HCT116 (cell line): ENCODE results near the gene HNRNPA2B1. TPM values are rescaled to one million over a fixed set of nuclear protein-coding genes. Genes with fewer than 3 reads are reported as not detected.
A peak's percentile ranks its signal among the peaks of the same experiment; 100 is the strongest.
"Not testable (repeated sequence)": the region's sequence is repeated elsewhere in the genome, so short reads cannot be mapped to it uniquely, and the experiment has no call there.

Experiments
- ATAC-seq: fragments of 200-7000 bp; cut with Tn5 transposase; 2 replicates; pipeline ENCODE4 v1.9.1; 2020; ENCODE audit warnings: mild to moderate bottlenecking, moderate library complexity
- BruUV-seq: library from RNA; stranded (reverse); fragments of 400-500 nt; replicated peaks from 2 replicates; lab custom pipeline; 2021; lab: Mats Ljungman, UMichigan
- CTCF ChIA-PET: fragments of 300-600 bp; sonication (Branson Sonifier 250); formaldehyde crosslinking; loops from one replicate; lab custom pipeline; 2021; ENCODE audit warnings: antibody characterized with exemption; lab: Charles Lee
- POLR2A ChIA-PET: fragments of 300-600, 350-600 bp; sonication (Branson Sonifier 250); formaldehyde crosslinking; loops from one replicate; lab custom pipeline; 2021; ENCODE audit warnings: antibody characterized with exemption; lab: Charles Lee
- RAD21 ChIA-PET, 2 experiments: fragments of 300-600 bp; sonication (Branson Sonifier 250); formaldehyde crosslinking; loops; one replicate each; lab custom pipeline; 2023; ENCODE audit warnings: low total read pairs in 2 of 2; ENCODE audit not compliant: uncharacterized antibody in 2 of 2, unreplicated experiment in 2 of 2, low non-redundant PET in 1 of 2; lab: Charles Lee
- DNase-seq: peaks from one replicate; pipeline ENCODE4 v3.0.0-alpha.2; 2010; ENCODE audit warnings: low read depth, low spot score
- H2AFZ ChIP-seq: fragments of 200-600 bp; shearing (Covaris generic), sonication (generic); 2 replicates; pipeline ENCODE4 v1.6.1; 2017; ENCODE audit warnings: low read depth, mixed run types, mixed read lengths, antibody characterized with exemption, low read length; ENCODE audit not compliant: poor library complexity, severe bottlenecking
- H3K27ac ChIP-seq: 2 replicates; pipeline ENCODE4 v1.5.1; 2012; ENCODE audit warnings: low read depth, low read length
- H3K27me3 ChIP-seq: fragments of 200-600 bp; sonication (generic); 2 replicates; pipeline ENCODE4 v1.6.1; 2016; ENCODE audit warnings: mixed run types, low read length, mixed read lengths; ENCODE audit not compliant: insufficient read depth
- H3K36me3 ChIP-seq, 2 experiments: fragments of 200-500 bp in 1 of 2; fragments of 200-600 bp in 1 of 2; sonication (Bioruptor generic) in 1 of 2; sonication (generic) in 1 of 2; 2 replicates each; pipeline versions ENCODE4 v1.5.1 to v1.6.1; 2014 to 2016; ENCODE audit warnings: low read length in 2 of 2, inconsistent platforms in 1 of 2, mixed read lengths in 1 of 2, mixed run types in 1 of 2; ENCODE audit not compliant: insufficient read depth in 2 of 2, control insufficient read depth in 1 of 2
- H3K4me1 ChIP-seq, 2 experiments: fragments of 200-600 bp in 1 of 2; sonication (generic) in 1 of 2; 2 replicates each; pipeline versions ENCODE4 v1.5.1 to v1.6.1; 2012 to 2017; ENCODE audit warnings: low read length in 2 of 2, inconsistent platforms in 1 of 2, mild to moderate bottlenecking in 1 of 2, mixed read lengths in 1 of 2, mixed run types in 1 of 2, moderate library complexity in 1 of 2; ENCODE audit not compliant: insufficient read depth in 2 of 2, control insufficient read depth in 1 of 2
- H3K4me2 ChIP-seq: fragments of 200-600 bp; sonication (generic); 2 replicates; pipeline ENCODE4 v1.6.1; 2017; ENCODE audit warnings: mixed run types, low read length, mixed read lengths
- H3K4me3 ChIP-seq, 2 experiments: fragments of 200-600 bp in 1 of 2; sonication (generic) in 1 of 2; replicated peaks in 1 of 2; 2 replicates each; pipeline ENCODE4 v1.5.1; 2011 to 2016; ENCODE audit warnings: low read length in 2 of 2, control low read depth in 1 of 2, low read depth in 1 of 2, mild to moderate bottlenecking in 1 of 2, mixed read lengths in 1 of 2, mixed run types in 1 of 2
- H3K79me2 ChIP-seq: fragments of 200-600 bp; sonication (generic); 2 replicates; pipeline ENCODE4 v1.6.1; 2017; ENCODE audit warnings: mild to moderate bottlenecking, mixed run types, low read length, moderate library complexity, mixed read lengths; ENCODE audit not compliant: insufficient read depth
- H3K9ac ChIP-seq: fragments of 200-600 bp; sonication (generic); 2 replicates; pipeline ENCODE4 v1.6.1; 2016; ENCODE audit warnings: low read length, mixed read lengths
- H3K9me2 ChIP-seq: fragments of 200-600 bp; sonication (generic), shearing (Covaris generic); 2 replicates; pipeline ENCODE4 v1.6.1; 2017; ENCODE audit warnings: mixed run types, mild to moderate bottlenecking, moderate library complexity; ENCODE audit not compliant: insufficient read depth
- H3K9me3 ChIP-seq, 2 experiments: fragments of 200-500 bp in 1 of 2; fragments of 200-600 bp in 1 of 2; sonication (Bioruptor generic) in 1 of 2; sonication (generic) in 1 of 2; 2 replicates each; pipeline ENCODE4 v1.6.1; 2014 to 2017; ENCODE audit warnings: low read length in 2 of 2, mixed read lengths in 2 of 2, inconsistent platforms in 1 of 2, low read depth in 1 of 2, mild to moderate bottlenecking in 1 of 2, mixed run types in 1 of 2, moderate library complexity in 1 of 2; ENCODE audit not compliant: control insufficient read depth in 1 of 2, insufficient read depth in 1 of 2
- H4K20me1 ChIP-seq: fragments of 200-600 bp; sonication (generic), shearing (Covaris generic); 2 replicates; pipeline ENCODE4 v1.6.1; 2017; ENCODE audit warnings: mixed run types, mild to moderate bottlenecking, moderate library complexity; ENCODE audit not compliant: insufficient read depth
- ATF3 ChIP-seq: IDR thresholded peaks from 2 replicates; pipeline ENCODE4 v1.6.1; 2012
- CBX3 ChIP-seq: IDR thresholded peaks from 2 replicates; pipeline ENCODE4 v1.6.1; 2012; ENCODE audit warnings: low read depth
- EZH2phosphoT487 ChIP-seq: fragments of 200-600 bp; IDR thresholded peaks from 2 replicates; pipeline ENCODE4 v1.6.1; 2018; ENCODE audit warnings: antibody characterized with exemption, borderline replicate concordance
- ZNF274 ChIP-seq: fragments of 200-500 bp; sonication (Bioruptor generic); IDR thresholded peaks from 2 replicates; pipeline ENCODE4 v1.6.1; 2014; ENCODE audit warnings: mild to moderate bottlenecking, low read depth, low read length, inconsistent platforms
- intact Hi-C: fragments of 100-400 bp; cut with micrococcal nuclease; formaldehyde crosslinking; loops from 2 replicates; pipeline ENCODE4 v1.10.0; 2022
- total RNA-seq: library from RNA; stranded (reverse); gene quantifications from one replicate; pipeline ENCODE4 v1.2.1, GENCODE V29; 2021; ENCODE audit not compliant: unreplicated experiment
- TF ChIP-seq, protein P1 (sequence below): IDR thresholded peaks from 2 replicates; pipeline ENCODE4 v1.6.1; 2012; ENCODE audit warnings: low read depth

HNRNPA2B1 gene
- total RNA-seq, 1 experiment from 2014 or later = 870 TPM

GRCh38 chr7:26153241-26153822 lies 47.2 kb downstream of the HNRNPA2B1 start:
- Histone ChIP-seq H3K9ac (peak overlapping the region; percentile 67), H3K27me3 (no peaks in the 10 kb centered on the region), H4K20me1 (no peaks in the 10 kb centered on the region; the same call in 1 of the 2 replicates), H3K36me3 (no peaks in the 10 kb centered on the region), H2AFZ (no peak overlapping the region), H3K9me2 (no peaks in the 10 kb centered on the region), H3K9me3 (no peaks in the 10 kb centered on the region), H3K79me2 (peaks cover 50% of the 10 kb centered on the region), H3K4me2 (peak overlapping the region; percentile 88), H3K4me3 (peak overlapping the region; percentile 49 to 62), H3K27ac (peak overlapping the region; percentile 57; the same call in 1 of the 2 replicates), H3K4me1 (peaks cover 28 to 51% of the 10 kb centered on the region in 2 experiments)
- TF ChIP-seq CBX3 (no peak), ATF3 (no peak), ZNF274 (no peak), EZH2phosphoT487 (no peak)
- TF ChIP-seq, protein P1, sequence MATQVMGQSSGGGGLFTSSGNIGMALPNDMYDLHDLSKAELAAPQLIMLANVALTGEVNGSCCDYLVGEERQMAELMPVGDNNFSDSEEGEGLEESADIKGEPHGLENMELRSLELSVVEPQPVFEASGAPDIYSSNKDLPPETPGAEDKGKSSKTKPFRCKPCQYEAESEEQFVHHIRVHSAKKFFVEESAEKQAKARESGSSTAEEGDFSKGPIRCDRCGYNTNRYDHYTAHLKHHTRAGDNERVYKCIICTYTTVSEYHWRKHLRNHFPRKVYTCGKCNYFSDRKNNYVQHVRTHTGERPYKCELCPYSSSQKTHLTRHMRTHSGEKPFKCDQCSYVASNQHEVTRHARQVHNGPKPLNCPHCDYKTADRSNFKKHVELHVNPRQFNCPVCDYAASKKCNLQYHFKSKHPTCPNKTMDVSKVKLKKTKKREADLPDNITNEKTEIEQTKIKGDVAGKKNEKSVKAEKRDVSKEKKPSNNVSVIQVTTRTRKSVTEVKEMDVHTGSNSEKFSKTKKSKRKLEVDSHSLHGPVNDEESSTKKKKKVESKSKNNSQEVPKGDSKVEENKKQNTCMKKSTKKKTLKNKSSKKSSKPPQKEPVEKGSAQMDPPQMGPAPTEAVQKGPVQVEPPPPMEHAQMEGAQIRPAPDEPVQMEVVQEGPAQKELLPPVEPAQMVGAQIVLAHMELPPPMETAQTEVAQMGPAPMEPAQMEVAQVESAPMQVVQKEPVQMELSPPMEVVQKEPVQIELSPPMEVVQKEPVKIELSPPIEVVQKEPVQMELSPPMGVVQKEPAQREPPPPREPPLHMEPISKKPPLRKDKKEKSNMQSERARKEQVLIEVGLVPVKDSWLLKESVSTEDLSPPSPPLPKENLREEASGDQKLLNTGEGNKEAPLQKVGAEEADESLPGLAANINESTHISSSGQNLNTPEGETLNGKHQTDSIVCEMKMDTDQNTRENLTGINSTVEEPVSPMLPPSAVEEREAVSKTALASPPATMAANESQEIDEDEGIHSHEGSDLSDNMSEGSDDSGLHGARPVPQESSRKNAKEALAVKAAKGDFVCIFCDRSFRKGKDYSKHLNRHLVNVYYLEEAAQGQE = no peak
- intact Hi-C loops = loop anchor here (5.0 kb wide), 1 partner anchor 61 kb away; no protein-coding TSS in a partner anchor
- TSS peak; percentile 72 for BruUV-seq
- POLR2A ChIA-PET = interaction anchor here (0.6 kb wide), 1 partner anchor 191 kb away, joined by 3 read pairs; no protein-coding TSS in a partner anchor
- CTCF ChIA-PET = interaction anchor here (0.6 kb wide), 1 partner anchor 12 kb away, joined by 4 read pairs; no protein-coding TSS in a partner anchor
- RAD21 ChIA-PET = no interaction called here
- DNase-seq (no peak), ATAC-seq (no peak)

DNA sequence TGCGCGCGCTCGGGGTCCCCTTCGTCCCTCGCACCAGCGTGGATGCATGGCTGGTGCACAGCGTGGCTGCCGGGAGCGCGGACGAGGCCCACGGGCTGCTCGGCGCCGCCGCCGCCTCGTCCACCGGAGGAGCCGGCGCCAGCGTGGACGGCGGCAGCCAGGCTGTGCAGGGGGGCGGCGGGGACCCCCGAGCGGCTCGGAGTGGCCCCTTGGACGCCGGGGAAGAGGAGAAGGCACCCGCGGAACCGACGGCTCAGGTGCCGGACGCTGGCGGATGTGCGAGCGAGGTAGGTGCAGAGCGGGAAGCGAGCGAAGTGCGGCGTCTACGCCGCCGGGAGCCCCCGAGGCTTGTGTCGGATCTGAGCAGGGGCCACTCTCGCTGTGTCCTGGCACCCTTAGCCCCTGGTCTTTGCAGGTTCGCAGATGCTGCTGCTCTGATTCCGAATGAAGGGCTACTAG lies 47.7 kb downstream of the HNRNPA2B1 start:
- H3K9me2 ChIP-seq, BruUV-seq, DNase-seq, H4K20me1 ChIP-seq, H3K27me3 ChIP-seq, H3K36me3 ChIP-seq, H2AFZ ChIP-seq, H3K9me3 ChIP-seq, RAD21 ChIA-PET: not testable (repeated sequence)
- Histone ChIP-seq H3K27ac (peak overlapping the region; percentile 57; the same call in 1 of the 2 replicates), H3K79me2 (peaks cover 45% of the 10 kb centered on the region), H3K4me1 (peaks cover 28 to 51% of the 10 kb centered on the region in 2 experiments), H3K9ac (peak overlapping the region; percentile 67), H3K4me2 (peak overlapping the region; percentile 88), H3K4me3 (peak overlapping the region; percentile 49 to 62)
- intact Hi-C loops = loop anchor here (5.0 kb wide), 1 partner anchor 61 kb away; no protein-coding TSS in a partner anchor
- ChIA-PET CTCF (interaction anchor here (0.6 to 1.6 kb wide), 3 partner anchors 13 to 62 kb away, joined by 3 to 6 read pairs (median 4); no protein-coding TSS in a partner anchor), POLR2A (interaction anchor here (0.6 to 1.3 kb wide), 3 partner anchors 46 to 191 kb away, joined by 3 to 4 read pairs (median 3); no protein-coding TSS in a partner anchor)
- ATAC-seq = peak; percentile 37; the same call in 1 of the 2 replicates
